Astrocyte of the cerebellum (primary cell): Measurements from ENCODE around the gene UNKL.

Experiments
- DNase-seq: peaks from one replicate; pipeline ENCODE4 v3.0.0-alpha.2; 2011; ENCODE audit warnings: low read depth
- H3K4me3 ChIP-seq: 2 replicates; pipeline ENCODE4 v1.5.1; 2011; ENCODE audit warnings: mild to moderate bottlenecking, low read depth, low read length, moderate library complexity
- CTCF ChIP-seq: IDR thresholded peaks from 2 replicates; pipeline ENCODE4 v1.5.1; 2012; ENCODE audit warnings: low read length, low read depth, moderate library complexity, mild to moderate bottlenecking; ENCODE audit errors: missing control alignments
- in situ Hi-C: cut with HindIII; loops from 2 replicates; pipeline ENCODE4 v1.10.0; 2017; ENCODE audit warnings: low sequenced_read_pairs

The UNKL gene

GRCh38 chr16:1446296-1447080 lies 32.0 kb upstream of the UNKL start:
- TF ChIP-seq CTCF: no peak
- no peak for DNase-seq
- no peak overlapping the region for H3K4me3 ChIP-seq
- in situ Hi-C loops: no loop called here

- TF ChIP-seq CTCF: no peak
- in situ Hi-C loops: no loop called here
- no peak for DNase-seq
- no peak overlapping the region for H3K4me3 ChIP-seq
These were observed 31.2 kb upstream of the UNKL start for GRCh38 chr16:1445518-1446203.

GRCh38 chr16:1444730-1445517 lies 30.4 kb upstream of the UNKL start:
- DNase-seq: no peak
- H3K4me3 ChIP-seq: no peak overlapping the region
- in situ Hi-C loops: no loop called here
- TF ChIP-seq CTCF: no peak

- no peak for TF ChIP-seq CTCF
- DNase-seq: no peak
- H3K4me3 ChIP-seq: no peak within 1 kb of the TSS
- in situ Hi-C loops: no loop called here
These were observed 29.7 kb upstream of the UNKL start, which contains the start of gene CCDC154 for GRCh38 chr16:1443980-1444729. CCDC154 (minus strand) TSS chr16:1444556; CDS start chr16:1444322, 234 bp downstream.

GRCh38 chr16:1443403-1443973 lies 29.0 kb upstream of the UNKL start:
- no peak overlapping the region for H3K4me3 ChIP-seq
- DNase-seq: no peak
- TF ChIP-seq CTCF: no peak
- in situ Hi-C loops: no loop called here

GRCh38 chr16:1442697-1443096 lies 28.2 kb upstream of the UNKL start:
- TF ChIP-seq CTCF: no peak
- in situ Hi-C loops: no loop called here
- DNase-seq: no peak
- H3K4me3 ChIP-seq: no peak overlapping the region
